Measurements from ENCODE around the gene RPL39L. TPM values are rescaled to one million over a fixed set of nuclear protein-coding genes. Genes with fewer than 3 reads are reported as not detected.

Gene RPL39L
- polyA plus RNA-seq, 3 donors, result 1.1 to 3.4 (median 3.1) TPM

DNA sequence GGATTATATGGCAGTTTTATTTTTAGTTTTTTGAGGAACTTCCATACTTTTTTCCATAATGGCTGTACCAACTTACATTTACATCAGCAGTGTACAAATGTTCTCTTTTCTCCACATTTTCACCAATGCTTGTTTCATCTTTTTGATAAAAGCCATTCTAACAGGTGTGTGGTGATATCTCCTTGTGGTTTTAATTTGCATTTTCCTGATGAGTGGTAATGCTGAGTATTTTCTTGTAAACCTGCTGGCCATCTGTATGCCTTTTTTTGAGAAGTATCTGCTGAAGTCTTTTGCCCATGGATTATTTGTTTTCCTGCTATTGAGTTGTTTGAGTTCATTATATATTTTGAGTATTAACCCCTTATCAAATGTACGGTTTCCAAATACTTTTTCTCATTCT, 50.6 kb downstream of the RPL39L start:
- Histone ChIP-seq H3K4me2 (replicated peaks; ENCODE audit: extremely low read depth, low read length, poor library complexity, severe bottlenecking) (no peak overlapping the region), H3K9ac (ENCODE audit: insufficient read depth, low read length, poor library complexity, severe bottlenecking) (no peak overlapping the region), H3K27me3 (ENCODE audit: control insufficient read depth in 2 of 2, insufficient read depth in 2 of 2, low read length in 2 of 2) (no peaks in the 10 kb centered on the region), H3K79me2 (ENCODE audit: insufficient read depth, low read length) (no peaks in the 10 kb centered on the region), H3K27ac (ENCODE audit: low read depth in 1 of 2, low read length in 2 of 2) (no peak overlapping the region), H3K36me3 (replicated peaks in 1 of 2; ENCODE audit: control insufficient read depth in 1 of 2, insufficient read depth in 2 of 2, low read length in 2 of 2) (no peaks in the 10 kb centered on the region), H2AFZ (ENCODE audit: insufficient read depth, low read depth, low read length, poor library complexity, severe bottlenecking) (no peak overlapping the region), H4K20me1 (ENCODE audit: insufficient read depth, low read length) (no peaks in the 10 kb centered on the region), H3K4me3 (replicated peaks in 1 of 3; ENCODE audit: low read depth in 2 of 3, low read length in 3 of 3) (no peak overlapping the region), H3K4me1 (ENCODE audit: control insufficient read depth in 1 of 2, insufficient read depth in 2 of 2, low read length in 2 of 2) (no peaks in the 10 kb centered on the region), H3K9me3 (replicated peaks in 1 of 2; ENCODE audit: control insufficient read depth in 1 of 2, insufficient read depth in 1 of 2, low read length in 2 of 2) (peaks cover 5 to 18% of the 10 kb centered on the region in 2 donors)
- no peak for TF ChIP-seq CTCF (IDR thresholded peaks at IDR 0.05)
- no peak for DNase-seq
- no peak overlapping the region for H3K4me3 Mint-ChIP-seq
- peaks cover 0 to 4% (median 0%) of the 10 kb centered on the region in 3 donors for H3K27me3 Mint-ChIP-seq (ENCODE audit: low read depth in 3 of 3)
- H3K9me3 Mint-ChIP-seq, result peaks cover 15 to 44% (median 35%) of the 10 kb centered on the region in 7 donors
- intact Hi-C loops (cut with micrococcal nuclease), result no loop called here
- H3K4me1 Mint-ChIP-seq, result peaks cover 3% of the 10 kb centered on the region
- peaks cover 2 to 5% of the 10 kb centered on the region in 2 donors for H3K36me3 Mint-ChIP-seq
- H3K27ac Mint-ChIP-seq, result no peak overlapping the region
- no CpG with 5 or more reads among the region's 1 CpG for WGBS (ENCODE audit: insufficient coverage)

DNA sequence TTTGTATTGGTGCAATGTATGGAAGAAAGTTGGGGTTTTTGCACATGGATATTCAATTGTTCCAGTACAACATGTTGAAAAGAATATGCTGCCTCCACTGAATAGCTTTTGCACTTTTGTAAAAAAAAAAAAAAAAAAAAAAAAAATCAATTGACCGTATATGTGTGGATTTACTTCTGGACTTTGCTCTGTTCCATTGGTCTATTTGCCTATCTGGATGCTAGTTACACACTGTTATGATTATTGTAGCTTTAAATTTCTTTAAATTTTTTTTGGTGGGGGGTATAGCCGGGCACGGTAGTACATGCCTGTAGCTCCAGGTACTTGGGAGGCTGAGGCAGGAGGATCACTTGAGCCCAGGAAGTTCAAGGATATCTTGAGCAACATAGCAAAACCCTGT, 52.5 kb downstream of the RPL39L start:
- no CpG with 5 or more reads among the region's 3 CpGs for WGBS (ENCODE audit: insufficient coverage)
- no peaks in the 10 kb centered on the region for H3K79me2 ChIP-seq (ENCODE audit: insufficient read depth, low read length)
- no peak overlapping the region for H2AFZ ChIP-seq (ENCODE audit: insufficient read depth, low read depth, low read length, poor library complexity, severe bottlenecking)
- no peak overlapping the region for H3K4me2 ChIP-seq (replicated peaks; ENCODE audit: extremely low read depth, low read length, poor library complexity, severe bottlenecking)
- Mint-ChIP-seq H3K9me3 (peaks cover 15 to 34% (median 25%) of the 10 kb centered on the region in 7 donors), H3K36me3 (peaks cover 2 to 5% of the 10 kb centered on the region in 2 donors), H3K27me3 (ENCODE audit: low read depth in 3 of 3) (peaks cover 0 to 10% (median 0%) of the 10 kb centered on the region in 3 donors), H3K4me1 (peaks cover 12% of the 10 kb centered on the region), H3K4me3 (no peak overlapping the region), H3K27ac (no peak overlapping the region)
- H3K4me3 ChIP-seq (replicated peaks in 1 of 3; ENCODE audit: low read depth in 2 of 3, low read length in 3 of 3), result no peak overlapping the region
- H3K4me1 ChIP-seq (ENCODE audit: control insufficient read depth in 1 of 2, insufficient read depth in 2 of 2, low read length in 2 of 2), result peaks cover 9 to 11% of the 10 kb centered on the region in 2 donors
- H3K27me3 ChIP-seq (ENCODE audit: control insufficient read depth in 2 of 2, insufficient read depth in 2 of 2, low read length in 2 of 2), result no peaks in the 10 kb centered on the region
- no peak for TF ChIP-seq CTCF (IDR thresholded peaks at IDR 0.05)
- H3K27ac ChIP-seq (ENCODE audit: low read depth in 1 of 2, low read length in 2 of 2), result no peak overlapping the region
- no peak for DNase-seq
- intact Hi-C loops (cut with micrococcal nuclease), result no loop called here
- no peaks in the 10 kb centered on the region for H4K20me1 ChIP-seq (ENCODE audit: insufficient read depth, low read length)
- no peak overlapping the region for H3K9ac ChIP-seq (ENCODE audit: insufficient read depth, low read length, poor library complexity, severe bottlenecking)
- H3K9me3 ChIP-seq (replicated peaks in 1 of 2; ENCODE audit: control insufficient read depth in 1 of 2, insufficient read depth in 1 of 2, low read length in 2 of 2), result peaks cover 5 to 15% of the 10 kb centered on the region in 2 donors
- no peaks in the 10 kb centered on the region for H3K36me3 ChIP-seq (replicated peaks in 1 of 2; ENCODE audit: control insufficient read depth in 1 of 2, insufficient read depth in 2 of 2, low read length in 2 of 2)

All from CD14-positive monocyte (primary cell).